ENCODE data around the gene SLC35A1.
"Not testable (repeated sequence)": the region's sequence is repeated elsewhere in the genome, so short reads cannot be mapped to it uniquely, and the experiment has no call there.

SLC35A1 gene, protein sequence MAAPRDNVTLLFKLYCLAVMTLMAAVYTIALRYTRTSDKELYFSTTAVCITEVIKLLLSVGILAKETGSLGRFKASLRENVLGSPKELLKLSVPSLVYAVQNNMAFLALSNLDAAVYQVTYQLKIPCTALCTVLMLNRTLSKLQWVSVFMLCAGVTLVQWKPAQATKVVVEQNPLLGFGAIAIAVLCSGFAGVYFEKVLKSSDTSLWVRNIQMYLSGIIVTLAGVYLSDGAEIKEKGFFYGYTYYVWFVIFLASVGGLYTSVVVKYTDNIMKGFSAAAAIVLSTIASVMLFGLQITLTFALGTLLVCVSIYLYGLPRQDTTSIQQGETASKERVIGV

DNA sequence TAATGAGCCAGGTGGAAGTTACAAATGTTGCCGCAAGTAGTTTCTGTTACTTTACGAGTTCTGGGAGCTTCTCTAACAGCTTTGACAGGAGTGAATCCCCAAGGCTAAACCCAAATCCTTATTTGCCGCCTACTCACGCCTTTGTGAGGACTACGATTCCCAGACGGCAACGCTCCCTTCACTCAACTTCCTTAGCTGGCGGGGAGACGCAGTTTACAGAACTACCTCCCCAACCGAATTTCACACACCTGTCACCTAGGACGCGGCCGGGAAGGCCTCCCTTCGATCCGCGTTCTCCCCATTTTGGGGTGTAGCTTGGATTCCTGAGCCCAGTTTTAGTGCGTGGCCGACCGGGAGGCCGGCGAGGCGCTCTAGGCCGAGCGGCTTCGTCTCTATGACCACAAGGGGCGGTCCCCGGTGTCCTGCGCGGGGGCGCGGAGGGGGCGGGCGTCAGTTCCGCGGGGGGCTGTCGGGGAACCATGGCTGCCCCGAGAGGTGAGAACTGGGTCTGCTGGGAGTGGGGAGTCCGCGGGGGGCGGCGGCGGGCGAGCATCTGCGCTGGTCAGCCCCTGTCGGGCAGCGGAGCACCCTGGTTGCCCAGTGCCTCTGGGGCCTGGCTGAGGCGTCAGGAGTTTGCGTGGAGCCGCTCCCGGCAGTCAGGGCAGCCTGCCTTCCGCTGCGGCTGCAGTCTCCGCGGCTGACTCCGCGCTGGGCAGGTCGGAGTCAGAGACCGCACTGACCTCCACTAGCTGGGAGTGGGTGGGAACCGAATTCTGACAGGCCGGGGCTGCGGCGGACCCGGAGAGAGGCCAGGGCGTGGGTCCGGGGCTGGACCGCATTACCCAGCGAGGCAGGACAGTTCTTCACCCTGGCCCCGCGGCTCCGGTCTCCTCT lies at the start of gene SLC35A1:
TSS of gene SLC35A1 (plus strand) at position 450 of the 894 bp plus-strand sequence. CDS start at position 480, 30 bp downstream.
- peak; percentile 93 to 94 for ATAC-seq

GRCh38 chr6:87426789-87427188 lies 46.0 kb upstream of the SLC35A1 start:
- no peak for ATAC-seq

GRCh38 chr6:87430499-87430898 lies 42.3 kb upstream of the SLC35A1 start:
- no peak for ATAC-seq

- no peak for ATAC-seq
Measured at GRCh38 chr6:87431263-87431662, 41.5 kb upstream of the SLC35A1 start.

DNA sequence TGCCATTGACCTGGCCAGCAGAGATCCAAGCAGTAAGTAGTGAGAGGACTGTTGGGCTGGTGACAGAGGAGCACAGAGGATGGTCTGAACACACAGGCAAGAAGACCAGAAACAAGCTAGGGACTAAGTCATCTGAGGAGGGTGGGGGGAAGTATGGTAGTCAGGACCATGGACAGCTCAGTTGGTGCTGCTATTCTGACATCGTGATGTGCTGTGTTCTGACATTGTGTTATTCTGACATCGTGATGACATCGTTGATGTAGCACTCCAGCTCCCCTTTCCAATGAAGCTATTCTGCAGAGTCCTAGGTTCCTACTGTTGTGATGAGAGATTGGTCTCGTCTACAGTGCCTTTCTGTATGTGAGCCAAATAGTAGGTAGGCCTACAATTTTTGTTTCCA lies 36.3 kb upstream of the SLC35A1 start:
- peak in 1 of 2 donors; percentile 25 for ATAC-seq

DNA sequence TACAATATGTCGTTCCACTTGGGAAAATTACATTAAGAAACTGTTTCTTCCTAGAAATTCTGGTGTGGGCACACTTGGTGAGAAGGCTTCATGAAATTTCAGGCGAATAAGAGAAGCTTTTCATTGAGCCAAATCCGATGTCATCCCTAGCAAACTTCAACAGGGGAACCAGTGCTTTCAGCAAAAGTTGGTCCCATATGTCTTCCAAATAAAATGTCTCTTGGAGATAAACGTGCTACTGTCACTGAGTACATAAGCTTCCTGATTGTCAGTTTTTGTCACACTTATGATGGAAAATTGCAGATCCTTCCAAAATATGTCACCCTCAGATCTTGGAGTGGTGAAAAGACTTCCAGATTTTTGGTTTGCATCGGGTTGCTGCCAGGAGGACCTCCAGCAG lies 31.1 kb upstream of the SLC35A1 start:
- ATAC-seq = no peak

DNA sequence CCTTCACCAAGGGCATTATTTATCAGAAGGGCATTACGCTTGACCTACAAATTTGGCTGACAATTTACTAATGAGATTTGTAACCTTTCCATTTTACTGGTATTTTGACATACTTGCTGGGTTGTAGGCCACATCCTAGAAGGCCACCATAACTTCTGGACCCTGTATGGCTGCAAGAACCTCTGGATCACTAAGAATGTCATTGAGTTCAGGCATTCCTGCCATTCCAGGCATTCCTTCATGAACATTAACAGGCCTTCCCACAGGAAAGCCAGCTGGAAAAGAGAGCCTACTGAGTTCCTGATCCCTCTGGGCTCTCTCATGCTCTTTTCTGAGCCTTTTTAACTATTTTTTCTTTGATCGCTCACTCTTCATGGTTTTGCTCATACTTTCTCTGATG lies 28.4 kb upstream of the SLC35A1 start:
- no peak for ATAC-seq

GRCh38 chr6:87465051-87465450 lies 7.7 kb upstream of the SLC35A1 start:
- no peak for ATAC-seq

GRCh38 chr6:87473419-87473903 lies 687 bp downstream of the SLC35A1 start:
- peak; percentile 71 to 74 for ATAC-seq

DNA sequence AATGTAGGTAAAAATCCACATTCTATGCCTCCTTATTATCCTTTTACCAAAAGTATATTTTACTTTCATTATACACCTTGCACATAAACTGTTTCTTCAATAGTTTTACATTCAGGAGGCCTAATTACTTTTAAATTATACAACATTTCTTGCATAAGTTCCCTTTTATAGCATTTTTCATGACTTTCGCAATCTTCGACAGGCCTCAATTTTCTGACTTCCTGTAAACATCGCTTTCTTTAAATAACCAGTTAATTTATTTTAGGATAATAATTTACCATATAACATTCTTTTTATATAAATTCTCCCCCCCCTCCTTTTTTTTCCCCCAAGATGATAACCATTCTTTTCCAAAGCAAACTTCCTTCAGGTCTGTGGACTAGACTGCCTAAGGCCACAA lies 9.2 kb downstream of the SLC35A1 start:
- no peak for ATAC-seq

DNA sequence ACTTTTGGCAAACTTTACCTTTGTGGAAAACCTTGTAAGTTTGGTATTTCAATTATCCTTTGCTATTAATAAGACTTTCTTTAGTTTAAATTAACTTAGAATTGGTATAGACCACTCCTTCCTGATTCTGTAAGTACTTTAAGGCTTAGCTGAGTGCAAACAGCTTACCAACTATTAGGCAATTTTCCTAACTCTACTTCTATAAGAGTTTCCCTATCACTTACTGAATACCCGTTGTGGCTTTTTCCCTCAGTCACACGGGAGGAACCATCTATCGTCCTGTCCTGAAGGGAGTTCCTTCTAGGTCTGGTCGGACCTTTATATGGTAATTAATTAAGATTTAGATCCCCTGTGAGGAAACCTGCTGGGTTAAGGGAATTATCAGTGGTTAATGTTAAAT lies 9.6 kb downstream of the SLC35A1 start:
- ATAC-seq = no peak

DNA sequence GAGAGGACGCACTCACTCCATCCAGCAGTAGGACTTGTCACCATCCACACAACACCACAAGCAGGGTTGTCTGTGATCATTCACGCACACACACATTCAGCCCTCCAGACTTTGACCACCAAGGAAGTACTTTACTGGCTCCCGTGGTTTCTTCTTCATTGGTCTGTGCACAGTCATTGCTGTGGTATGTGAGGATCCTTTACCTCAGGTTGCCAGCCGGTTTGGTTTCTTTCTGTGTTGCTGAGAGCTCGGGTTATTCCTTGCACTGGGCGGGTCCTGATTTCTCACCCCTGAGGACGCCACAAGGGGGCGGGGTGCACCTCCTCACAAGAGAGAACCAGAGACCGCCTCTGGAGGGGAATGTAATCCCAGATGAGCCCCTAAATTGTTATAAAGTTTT lies 11.2 kb downstream of the SLC35A1 start:
- no peak for ATAC-seq

DNA sequence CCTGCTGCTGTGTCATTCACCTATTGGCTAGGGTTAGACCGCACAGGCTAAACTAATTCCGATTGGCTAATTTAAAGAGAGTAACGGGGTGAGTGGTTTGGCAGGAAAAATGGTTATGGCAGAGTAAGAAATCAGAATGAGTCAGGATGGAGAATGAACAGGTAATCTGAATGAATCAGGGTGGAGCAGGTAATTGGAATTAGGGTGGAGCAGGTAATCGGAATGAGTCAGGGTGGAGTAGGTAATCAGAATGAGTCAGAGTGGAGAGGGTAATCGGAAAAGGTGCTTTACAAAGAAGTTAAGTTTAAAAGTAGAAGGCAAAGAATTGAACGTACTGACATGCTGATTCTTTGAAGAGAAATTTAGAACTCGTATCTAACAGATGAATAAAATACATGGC lies 11.7 kb downstream of the SLC35A1 start:
- ATAC-seq = no peak

GRCh38 chr6:87487555-87487954 lies 14.8 kb downstream of the SLC35A1 start:
- ATAC-seq = no peak

- not testable (repeated sequence) for ATAC-seq
Measured at GRCh38 chr6:87489326-87489725, 16.6 kb downstream of the SLC35A1 start.

DNA sequence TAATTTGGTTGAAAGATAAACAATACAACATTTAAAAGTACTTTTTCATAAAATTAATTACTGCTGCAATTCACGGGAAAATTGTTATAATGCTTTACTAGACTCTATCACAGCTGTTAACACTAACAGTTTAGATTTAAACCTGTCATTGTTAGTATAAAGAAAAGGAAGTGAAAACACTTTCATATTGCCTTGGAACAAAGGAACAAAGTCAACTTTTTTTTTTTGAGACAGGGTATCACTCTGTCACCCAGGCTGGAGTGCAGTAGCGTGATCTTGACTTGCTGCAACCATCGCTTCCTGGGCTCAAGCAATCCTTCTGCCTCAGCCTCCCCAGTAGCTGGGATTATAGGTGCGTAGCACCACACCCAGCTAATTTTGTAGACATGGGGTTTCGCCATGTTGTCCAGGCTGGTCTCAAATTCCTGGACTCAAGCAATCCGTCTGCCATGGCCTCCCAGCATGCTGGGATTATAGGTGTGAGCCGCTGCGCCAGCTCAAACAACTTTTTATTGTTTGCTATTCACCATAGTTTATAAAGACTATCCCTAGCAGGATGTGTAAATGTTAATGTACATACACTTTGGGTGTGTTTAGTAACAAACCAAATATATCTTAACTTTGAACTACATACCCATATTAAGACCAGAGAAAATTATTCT lies 22.1 kb downstream of the SLC35A1 start:
- ATAC-seq = no peak

- ATAC-seq = peak in 1 of 2 donors; percentile 68
Measured at GRCh38 chr6:87498048-87498447, 25.3 kb downstream of the SLC35A1 start.

GRCh38 chr6:87501809-87502572 lies 29.2 kb downstream of the SLC35A1 start:
- no peak for ATAC-seq

GRCh38 chr6:87504441-87504840 lies 31.7 kb downstream of the SLC35A1 start:
- no peak for ATAC-seq

DNA sequence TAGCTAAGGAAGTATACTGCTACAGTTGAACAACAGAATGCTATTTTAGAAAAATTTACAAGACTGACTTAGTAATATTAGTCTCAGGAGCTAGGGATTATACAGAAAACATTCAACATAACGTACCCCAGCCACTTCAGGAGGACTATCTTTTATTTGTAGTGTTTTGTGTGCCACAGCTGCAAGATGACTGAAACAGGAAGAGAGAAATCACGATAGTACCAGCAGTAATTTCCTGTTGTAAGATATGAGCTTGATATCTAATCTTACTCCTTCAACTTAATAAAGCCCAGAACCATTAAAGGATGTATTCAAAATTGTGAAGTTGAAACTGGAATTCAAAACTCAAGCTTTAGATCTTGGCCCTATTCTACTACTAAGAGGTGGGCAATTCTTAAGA lies 42.1 kb downstream of the SLC35A1 start:
- ATAC-seq = no peak

- ATAC-seq = no peak
Measured at GRCh38 chr6:87518453-87518852, 45.7 kb downstream of the SLC35A1 start.

- no peak for ATAC-seq
Measured at GRCh38 chr6:87522686-87523085, 49.9 kb downstream of the SLC35A1 start.
